ENCODE measurements around the gene SPATA20. TPM values are rescaled to one million over a fixed set of nuclear protein-coding genes. Genes with fewer than 3 reads are reported as not detected.

The SPATA20 gene
- polyA plus RNA-seq, 1 donor from 2014 or later, result 53.5 TPM

DNA sequence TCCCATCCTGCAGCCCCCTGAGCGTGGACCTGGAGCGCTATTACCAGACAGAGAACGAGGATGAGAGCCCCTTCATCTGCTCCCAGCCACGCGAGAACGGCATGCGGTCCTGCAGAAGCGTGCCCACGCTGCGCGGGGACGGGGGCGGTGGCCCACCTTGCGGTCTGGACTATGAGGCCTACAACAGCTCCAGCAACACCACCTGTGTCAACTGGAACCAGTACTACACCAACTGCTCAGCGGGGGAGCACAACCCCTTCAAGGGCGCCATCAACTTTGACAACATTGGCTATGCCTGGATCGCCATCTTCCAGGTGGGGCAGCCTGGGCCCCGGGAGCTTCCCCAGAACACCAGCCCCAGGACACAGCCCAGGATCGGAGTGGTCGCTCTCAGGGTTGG, 25.6 kb downstream of the SPATA20 start:
- Histone ChIP-seq H4K20me1 (ENCODE audit: insufficient read depth) (no peaks in the 10 kb centered on the region), H2AFZ (ENCODE audit: low read depth, low read length) (no peak overlapping the region), H3K27ac (ENCODE audit: low read length) (no peak overlapping the region), H3K4me2 (ENCODE audit: low read length) (no peak overlapping the region), H3K79me2 (replicated peaks; ENCODE audit: insufficient read depth, low read length) (no peaks in the 10 kb centered on the region), H3K9ac (ENCODE audit: low read length) (no peak overlapping the region), H3K9me3 (ENCODE audit: low read length) (no peaks in the 10 kb centered on the region), H3K27me3 (ENCODE audit: insufficient read depth, low read depth, low read length) (no peaks in the 10 kb centered on the region), H3K9me2 (ENCODE audit: insufficient read depth, low read length) (no peaks in the 10 kb centered on the region), H3K36me3 (ENCODE audit: insufficient read depth, low read length) (no peaks in the 10 kb centered on the region), H3F3A (ENCODE audit: insufficient read depth, low read length, poor library complexity, severe bottlenecking) (no peaks in the 10 kb centered on the region), H3K4me3 (ENCODE audit: low read length) (no peak overlapping the region)
- TF ChIP-seq MXI1 (conservative IDR thresholded peaks at IDR 0.05; ENCODE audit: poor library complexity, severe bottlenecking), result no peak
- TF ChIP-seq, protein P1, sequence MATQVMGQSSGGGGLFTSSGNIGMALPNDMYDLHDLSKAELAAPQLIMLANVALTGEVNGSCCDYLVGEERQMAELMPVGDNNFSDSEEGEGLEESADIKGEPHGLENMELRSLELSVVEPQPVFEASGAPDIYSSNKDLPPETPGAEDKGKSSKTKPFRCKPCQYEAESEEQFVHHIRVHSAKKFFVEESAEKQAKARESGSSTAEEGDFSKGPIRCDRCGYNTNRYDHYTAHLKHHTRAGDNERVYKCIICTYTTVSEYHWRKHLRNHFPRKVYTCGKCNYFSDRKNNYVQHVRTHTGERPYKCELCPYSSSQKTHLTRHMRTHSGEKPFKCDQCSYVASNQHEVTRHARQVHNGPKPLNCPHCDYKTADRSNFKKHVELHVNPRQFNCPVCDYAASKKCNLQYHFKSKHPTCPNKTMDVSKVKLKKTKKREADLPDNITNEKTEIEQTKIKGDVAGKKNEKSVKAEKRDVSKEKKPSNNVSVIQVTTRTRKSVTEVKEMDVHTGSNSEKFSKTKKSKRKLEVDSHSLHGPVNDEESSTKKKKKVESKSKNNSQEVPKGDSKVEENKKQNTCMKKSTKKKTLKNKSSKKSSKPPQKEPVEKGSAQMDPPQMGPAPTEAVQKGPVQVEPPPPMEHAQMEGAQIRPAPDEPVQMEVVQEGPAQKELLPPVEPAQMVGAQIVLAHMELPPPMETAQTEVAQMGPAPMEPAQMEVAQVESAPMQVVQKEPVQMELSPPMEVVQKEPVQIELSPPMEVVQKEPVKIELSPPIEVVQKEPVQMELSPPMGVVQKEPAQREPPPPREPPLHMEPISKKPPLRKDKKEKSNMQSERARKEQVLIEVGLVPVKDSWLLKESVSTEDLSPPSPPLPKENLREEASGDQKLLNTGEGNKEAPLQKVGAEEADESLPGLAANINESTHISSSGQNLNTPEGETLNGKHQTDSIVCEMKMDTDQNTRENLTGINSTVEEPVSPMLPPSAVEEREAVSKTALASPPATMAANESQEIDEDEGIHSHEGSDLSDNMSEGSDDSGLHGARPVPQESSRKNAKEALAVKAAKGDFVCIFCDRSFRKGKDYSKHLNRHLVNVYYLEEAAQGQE (IDR thresholded peaks at IDR 0.05; ENCODE audit: borderline replicate concordance), result no peak
- no peak for TF ChIP-seq SMC3 (conservative IDR thresholded peaks at IDR 0.05; ENCODE audit: poor library complexity)
- TF ChIP-seq TAF1 (IDR thresholded peaks at IDR 0.05; ENCODE audit: low read depth), result no peak

DNA sequence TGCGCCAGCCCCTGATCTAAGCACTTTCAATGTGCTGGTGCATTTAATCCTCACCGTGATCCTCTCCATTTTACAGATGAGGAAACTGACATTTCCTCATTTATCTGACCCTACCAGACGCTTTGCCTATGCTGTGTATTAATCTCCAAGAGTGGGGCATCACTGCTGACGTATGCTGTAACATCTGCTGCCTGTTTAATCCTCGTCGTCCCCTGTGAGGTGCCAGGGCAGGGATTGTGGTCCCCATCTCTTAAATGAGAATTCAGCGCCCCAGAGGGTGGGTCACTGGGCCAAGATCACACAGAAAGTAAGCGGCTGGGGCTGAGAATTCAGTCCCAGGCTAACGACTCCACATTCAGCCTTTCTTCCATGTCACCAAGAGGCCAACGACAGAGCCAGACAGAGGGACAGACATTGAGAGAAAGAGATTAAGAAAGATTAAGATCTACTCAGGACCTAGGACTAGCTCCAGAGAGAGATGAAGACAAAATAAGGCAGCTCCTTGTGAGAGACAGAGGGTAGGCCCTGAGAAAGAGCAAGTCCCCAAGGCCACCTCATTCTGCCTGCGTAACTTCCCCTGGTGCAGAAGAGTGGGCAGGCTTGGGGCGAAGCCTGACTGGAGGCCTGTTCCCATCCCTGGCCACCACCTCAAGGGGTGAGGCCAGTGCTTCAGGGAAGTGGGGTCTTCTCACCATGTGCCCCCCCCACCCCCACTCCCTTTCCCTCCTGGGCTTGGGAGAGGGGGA, 27.1 kb downstream of the SPATA20 start:
- no peak for TF ChIP-seq MXI1 (conservative IDR thresholded peaks at IDR 0.05; ENCODE audit: poor library complexity, severe bottlenecking)
- TF ChIP-seq, protein P1 (IDR thresholded peaks at IDR 0.05; ENCODE audit: borderline replicate concordance), result no peak
- TF ChIP-seq TAF1 (IDR thresholded peaks at IDR 0.05; ENCODE audit: low read depth), result no peak
- TF ChIP-seq SMC3 (conservative IDR thresholded peaks at IDR 0.05; ENCODE audit: poor library complexity), result no peak
- no peak for TF ChIP-seq RAD21 (conservative IDR thresholded peaks at IDR 0.05)
- no peak for TF ChIP-seq POLR2AphosphoS5 (IDR thresholded peaks at IDR 0.05)
- no peak for TF ChIP-seq EP300 (conservative IDR thresholded peaks at IDR 0.05; ENCODE audit: poor library complexity, severe bottlenecking)
- TF ChIP-seq, protein P2, sequence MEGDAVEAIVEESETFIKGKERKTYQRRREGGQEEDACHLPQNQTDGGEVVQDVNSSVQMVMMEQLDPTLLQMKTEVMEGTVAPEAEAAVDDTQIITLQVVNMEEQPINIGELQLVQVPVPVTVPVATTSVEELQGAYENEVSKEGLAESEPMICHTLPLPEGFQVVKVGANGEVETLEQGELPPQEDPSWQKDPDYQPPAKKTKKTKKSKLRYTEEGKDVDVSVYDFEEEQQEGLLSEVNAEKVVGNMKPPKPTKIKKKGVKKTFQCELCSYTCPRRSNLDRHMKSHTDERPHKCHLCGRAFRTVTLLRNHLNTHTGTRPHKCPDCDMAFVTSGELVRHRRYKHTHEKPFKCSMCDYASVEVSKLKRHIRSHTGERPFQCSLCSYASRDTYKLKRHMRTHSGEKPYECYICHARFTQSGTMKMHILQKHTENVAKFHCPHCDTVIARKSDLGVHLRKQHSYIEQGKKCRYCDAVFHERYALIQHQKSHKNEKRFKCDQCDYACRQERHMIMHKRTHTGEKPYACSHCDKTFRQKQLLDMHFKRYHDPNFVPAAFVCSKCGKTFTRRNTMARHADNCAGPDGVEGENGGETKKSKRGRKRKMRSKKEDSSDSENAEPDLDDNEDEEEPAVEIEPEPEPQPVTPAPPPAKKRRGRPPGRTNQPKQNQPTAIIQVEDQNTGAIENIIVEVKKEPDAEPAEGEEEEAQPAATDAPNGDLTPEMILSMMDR (IDR thresholded peaks at IDR 0.05; ENCODE audit: poor library complexity, severe bottlenecking), result no peak
- no peak for TF ChIP-seq EZH2 (IDR thresholded peaks at IDR 0.05; ENCODE audit: borderline replicate concordance, insufficient read depth, low read length, poor library complexity, severe bottlenecking)

More for the DNA sequence above, 27.1 kb downstream of the SPATA20 start:
- H3K27ac ChIP-seq (ENCODE audit: low read length), result no peak overlapping the region
- no peaks in the 10 kb centered on the region for H3F3A ChIP-seq (ENCODE audit: insufficient read depth, low read length, poor library complexity, severe bottlenecking)
- no peak overlapping the region for H3K4me3 ChIP-seq (ENCODE audit: low read length)
- H3K9me3 ChIP-seq (ENCODE audit: low read length), result no peaks in the 10 kb centered on the region
- H3K4me2 ChIP-seq (ENCODE audit: low read length), result no peak overlapping the region
- no peaks in the 10 kb centered on the region for H4K20me1 ChIP-seq (ENCODE audit: insufficient read depth)
- H3K9ac ChIP-seq (ENCODE audit: low read length), result no peak overlapping the region
- no peaks in the 10 kb centered on the region for H3K9me2 ChIP-seq (ENCODE audit: insufficient read depth, low read length)
- H3K27me3 ChIP-seq (ENCODE audit: insufficient read depth, low read depth, low read length), result no peaks in the 10 kb centered on the region
- H3K36me3 ChIP-seq (ENCODE audit: insufficient read depth, low read length), result no peaks in the 10 kb centered on the region
- no peak overlapping the region for H2AFZ ChIP-seq (ENCODE audit: low read depth, low read length)
- no peaks in the 10 kb centered on the region for H3K79me2 ChIP-seq (replicated peaks; ENCODE audit: insufficient read depth, low read length)

Data from neural cell (in vitro differentiated cells).